ENCODE results near the gene ITGB1BP1.

- TF ChIP-seq CTCF (conservative IDR thresholded peaks at IDR 0.05; ENCODE audit: low read length) (no peak), EZH2phosphoT487 (IDR thresholded peaks at IDR 0.05; ENCODE audit: borderline replicate concordance, low read depth, low read length) (no peak)
These were observed 5.6 kb downstream of the ITGB1BP1 start for GRCh38 chr2:9417725-9418124.

All from OCI-LY7 (cell line).